Activated CD4-positive, alpha-beta T cell treated with anti-CD3 and anti-CD28 coated beads for 36 hours (primary cell): Measurements from ENCODE around the gene YIPF7. TPM values are rescaled to one million over a fixed set of nuclear protein-coding genes. Genes with fewer than 3 reads are reported as not detected.

Experiments
- ATAC-seq: fragments of 200-7000 bp; cut with Tn5 transposase; one replicate; pipeline ENCODE4 v1.10.0; 2021; ENCODE audit warnings: mild to moderate bottlenecking, moderate library complexity
- CTCF ChIA-PET: fragments of 350-600 bp; sonication (Branson Sonifier 250); formaldehyde crosslinking; loops from one replicate; lab custom pipeline; 2021; ENCODE audit warnings: antibody characterized with exemption; lab: Charles Lee
- POLR2A ChIA-PET: fragments of 350-600 bp; sonication (Branson Sonifier 250); formaldehyde crosslinking; loops from one replicate; lab custom pipeline; 2021; ENCODE audit warnings: antibody characterized with exemption, inconsistent platforms; lab: Charles Lee
- DNase-seq: peaks from one replicate; pipeline ENCODE4 v3.0.0-alpha.2; 2020
- H3K27ac Mint-ChIP-seq: one replicate; pipeline ENCODE4 v1.8.0; 2021; ENCODE audit warnings: mixed read lengths
- H3K27me3 Mint-ChIP-seq: one replicate; pipeline ENCODE4 v1.8.0; 2021; ENCODE audit warnings: mixed read lengths
- H3K36me3 Mint-ChIP-seq: one replicate; pipeline ENCODE4 v1.8.0; 2021; ENCODE audit warnings: low read depth, mixed read lengths
- H3K4me1 Mint-ChIP-seq: one replicate; pipeline ENCODE4 v1.8.0; 2021; ENCODE audit warnings: mixed read lengths
- H3K4me3 Mint-ChIP-seq: one replicate; pipeline ENCODE4 v1.8.0; 2021; ENCODE audit warnings: mild to moderate bottlenecking, moderate library complexity, mixed read lengths
- H3K9me3 Mint-ChIP-seq: one replicate; pipeline ENCODE4 v1.8.0; 2021; ENCODE audit warnings: low read depth, mixed read lengths
- intact Hi-C, 2 experiments: fragments of 100-400 bp; cut with DNase I in 1 of 2; cut with micrococcal nuclease in 1 of 2; formaldehyde crosslinking; loops; one replicate each; pipeline versions ENCODE4 v1.14.2 to v1.15.1; 2022 to 2024; cut with DNase I, micrococcal nuclease
- total RNA-seq, 2 experiments: library from RNA; stranded (reverse); gene quantifications; one replicate each; pipeline ENCODE4 v1.2.3, GENCODE V29; 2021

The YIPF7 gene
- total RNA-seq, 2 experiments from 2014 or later, result not detected

DNA sequence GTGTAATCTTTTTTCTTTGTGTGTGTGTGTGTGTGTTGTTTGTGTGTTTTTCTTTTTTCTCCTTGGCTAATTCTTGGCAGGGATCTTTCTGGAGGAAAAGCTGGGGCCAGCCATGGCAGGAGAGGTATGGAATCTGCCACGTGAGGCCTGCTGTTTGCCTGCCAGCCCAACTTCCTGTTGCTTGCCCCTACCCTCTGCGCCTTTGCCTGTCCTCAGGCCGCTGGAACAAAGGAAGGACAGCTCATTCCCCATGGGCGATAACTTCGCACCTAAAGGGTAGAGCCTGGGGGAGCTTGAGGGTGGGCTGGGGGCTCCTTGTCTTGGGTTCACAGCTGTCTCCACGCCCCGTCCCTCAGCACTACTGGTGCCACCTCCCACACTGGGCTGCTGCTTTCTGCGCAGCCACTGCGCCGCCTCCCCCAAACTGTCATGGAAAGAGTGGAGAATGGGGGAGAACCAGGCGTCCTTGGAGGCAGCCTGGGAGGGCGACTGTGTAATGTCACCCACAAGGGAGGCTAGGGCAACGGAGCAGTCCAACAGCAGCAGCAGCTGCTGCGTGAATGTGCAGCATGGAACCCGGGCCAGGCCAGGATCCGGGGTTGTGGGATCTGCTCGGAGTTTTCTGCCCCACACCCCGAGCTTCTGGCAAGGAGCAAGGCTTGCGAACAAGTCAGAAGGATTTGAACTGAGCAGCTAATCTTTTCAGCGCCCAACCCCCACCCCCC, 12.3 kb upstream of the YIPF7 start:
- POLR2A ChIA-PET, result no interaction called here
- no peaks in the 10 kb centered on the region for H3K36me3 Mint-ChIP-seq
- H3K4me3 Mint-ChIP-seq, result no peak overlapping the region

GRCh38 chr4:44662623-44663005, 11.2 kb upstream of the YIPF7 start:
- CTCF ChIA-PET, result no interaction called here
- H3K4me1 Mint-ChIP-seq, result no peaks in the 10 kb centered on the region
- intact Hi-C loops, result no loop called here
- ATAC-seq (no peak), DNase-seq (no peak)
- no peaks in the 10 kb centered on the region for H3K36me3 Mint-ChIP-seq
- peaks cover 9% of the 10 kb centered on the region for H3K27me3 Mint-ChIP-seq
- H3K4me3 Mint-ChIP-seq, result no peak overlapping the region
- POLR2A ChIA-PET, result no interaction called here
- no peaks in the 10 kb centered on the region for H3K9me3 Mint-ChIP-seq
- H3K27ac Mint-ChIP-seq, result no peak overlapping the region

More for the DNA sequence above, 12.3 kb upstream of the YIPF7 start:
- no peaks in the 10 kb centered on the region for H3K9me3 Mint-ChIP-seq
- peaks cover under 1% of the 10 kb centered on the region for H3K4me1 Mint-ChIP-seq
- no peak for DNase-seq
- peaks cover 5% of the 10 kb centered on the region for H3K27me3 Mint-ChIP-seq
- intact Hi-C loops, result no loop called here
- H3K27ac Mint-ChIP-seq, result no peak overlapping the region
- CTCF ChIA-PET, result no interaction called here
- ATAC-seq, result no peak

- ATAC-seq (no peak), DNase-seq (no peak)
- Mint-ChIP-seq H3K27me3 (peaks cover 12% of the 10 kb centered on the region), H3K9me3 (no peaks in the 10 kb centered on the region), H3K4me1 (no peaks in the 10 kb centered on the region), H3K36me3 (no peaks in the 10 kb centered on the region), H3K4me3 (no peak overlapping the region), H3K27ac (no peak overlapping the region)
- CTCF ChIA-PET, result no interaction called here
- POLR2A ChIA-PET, result no interaction called here
- intact Hi-C loops, result no loop called here
Observed at GRCh38 chr4:44661940-44662622, 10.7 kb upstream of the YIPF7 start.

- ATAC-seq, result no peak
- Mint-ChIP-seq H3K27me3 (peaks cover 12% of the 10 kb centered on the region), H3K4me3 (no peak overlapping the region), H3K36me3 (no peaks in the 10 kb centered on the region), H3K27ac (no peak overlapping the region), H3K9me3 (no peaks in the 10 kb centered on the region), H3K4me1 (no peaks in the 10 kb centered on the region)
- POLR2A ChIA-PET, result no interaction called here
- intact Hi-C loops, result no loop called here
- no peak for DNase-seq
- CTCF ChIA-PET, result no interaction called here
Observed at GRCh38 chr4:44660396-44660795, 9.0 kb upstream of the YIPF7 start.

GRCh38 chr4:44652002-44652401, 577 bp upstream of the YIPF7 start:
- no peak overlapping the region for H3K4me3 Mint-ChIP-seq
- intact Hi-C loops, result no loop called here
- no peaks in the 10 kb centered on the region for H3K9me3 Mint-ChIP-seq
- no peaks in the 10 kb centered on the region for H3K36me3 Mint-ChIP-seq
- H3K27ac Mint-ChIP-seq, result no peak overlapping the region
- peaks cover 15% of the 10 kb centered on the region for H3K27me3 Mint-ChIP-seq
- DNase-seq (no peak), ATAC-seq (no peak)
- no peaks in the 10 kb centered on the region for H3K4me1 Mint-ChIP-seq
- ChIA-PET POLR2A (no interaction called here), CTCF (no interaction called here)

- DNase-seq (no peak), ATAC-seq (no peak)
- Mint-ChIP-seq H3K4me3 (no peak overlapping the region), H3K36me3 (no peaks in the 10 kb centered on the region), H3K9me3 (peaks cover 7% of the 10 kb centered on the region), H3K27me3 (peaks cover 4% of the 10 kb centered on the region), H3K27ac (no peak overlapping the region), H3K4me1 (no peaks in the 10 kb centered on the region)
- intact Hi-C loops, result no loop called here
- ChIA-PET CTCF (no interaction called here), POLR2A (no interaction called here)
Observed at GRCh38 chr4:44646151-44646550, 5.3 kb downstream of the YIPF7 start.

DNA sequence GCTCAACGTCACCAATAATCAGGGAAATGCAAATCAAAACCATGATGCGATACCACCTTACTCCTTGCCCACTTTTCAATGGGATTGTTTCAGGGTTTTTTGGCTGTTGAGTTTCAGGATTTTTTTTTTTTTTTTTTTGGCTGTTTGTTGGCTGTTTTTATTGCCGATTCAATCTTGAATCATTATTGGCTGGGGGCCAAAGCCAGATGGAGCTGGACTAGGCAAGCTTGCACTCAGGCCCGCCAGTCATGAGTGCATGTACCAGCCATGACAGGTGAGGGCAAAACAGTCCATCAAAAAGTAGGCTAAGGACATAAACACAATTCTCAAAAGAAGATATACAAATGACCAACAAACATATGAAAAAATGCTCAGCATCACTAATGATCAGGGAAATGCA, 13.3 kb downstream of the YIPF7 start:
- ChIA-PET CTCF (no interaction called here), POLR2A (no interaction called here)
- ATAC-seq (no peak), DNase-seq (no peak)
- intact Hi-C loops, result loop anchor here in 1 of 2 experiments (10.0 kb wide), 1 partner anchor 863 kb away; no protein-coding TSS in a partner anchor
- peaks cover 5% of the 10 kb centered on the region for H3K9me3 Mint-ChIP-seq
- H3K27me3 Mint-ChIP-seq, result peaks cover 3% of the 10 kb centered on the region
- H3K4me3 Mint-ChIP-seq, result no peak overlapping the region
- no peaks in the 10 kb centered on the region for H3K36me3 Mint-ChIP-seq
- H3K27ac Mint-ChIP-seq, result no peak overlapping the region
- no peaks in the 10 kb centered on the region for H3K4me1 Mint-ChIP-seq

- ATAC-seq, result no peak
- no peak for DNase-seq
- ChIA-PET CTCF (no interaction called here), POLR2A (no interaction called here)
- no peaks in the 10 kb centered on the region for H3K9me3 Mint-ChIP-seq
- H3K36me3 Mint-ChIP-seq, result no peaks in the 10 kb centered on the region
- peaks cover 2% of the 10 kb centered on the region for H3K4me1 Mint-ChIP-seq
- intact Hi-C loops, result loop anchor here in 1 of 2 experiments (10.0 kb wide), 1 partner anchor 858 kb away; no protein-coding TSS in a partner anchor
- no peak overlapping the region for H3K4me3 Mint-ChIP-seq
- peaks cover 2% of the 10 kb centered on the region for H3K27me3 Mint-ChIP-seq
- no peak overlapping the region for H3K27ac Mint-ChIP-seq
Observed at GRCh38 chr4:44632733-44633132, 18.7 kb downstream of the YIPF7 start.

GRCh38 chr4:44632089-44632488, 19.3 kb downstream of the YIPF7 start:
- no peak for ATAC-seq
- intact Hi-C loops, result loop anchor here in 1 of 2 experiments (10.0 kb wide), 1 partner anchor 857 kb away; no protein-coding TSS in a partner anchor
- no peak for DNase-seq
- no peaks in the 10 kb centered on the region for H3K9me3 Mint-ChIP-seq
- CTCF ChIA-PET, result no interaction called here
- H3K4me3 Mint-ChIP-seq, result no peak overlapping the region
- no peaks in the 10 kb centered on the region for H3K36me3 Mint-ChIP-seq
- no peak overlapping the region for H3K27ac Mint-ChIP-seq
- POLR2A ChIA-PET, result no interaction called here
- H3K27me3 Mint-ChIP-seq, result no peaks in the 10 kb centered on the region
- H3K4me1 Mint-ChIP-seq, result peaks cover 2% of the 10 kb centered on the region

DNA sequence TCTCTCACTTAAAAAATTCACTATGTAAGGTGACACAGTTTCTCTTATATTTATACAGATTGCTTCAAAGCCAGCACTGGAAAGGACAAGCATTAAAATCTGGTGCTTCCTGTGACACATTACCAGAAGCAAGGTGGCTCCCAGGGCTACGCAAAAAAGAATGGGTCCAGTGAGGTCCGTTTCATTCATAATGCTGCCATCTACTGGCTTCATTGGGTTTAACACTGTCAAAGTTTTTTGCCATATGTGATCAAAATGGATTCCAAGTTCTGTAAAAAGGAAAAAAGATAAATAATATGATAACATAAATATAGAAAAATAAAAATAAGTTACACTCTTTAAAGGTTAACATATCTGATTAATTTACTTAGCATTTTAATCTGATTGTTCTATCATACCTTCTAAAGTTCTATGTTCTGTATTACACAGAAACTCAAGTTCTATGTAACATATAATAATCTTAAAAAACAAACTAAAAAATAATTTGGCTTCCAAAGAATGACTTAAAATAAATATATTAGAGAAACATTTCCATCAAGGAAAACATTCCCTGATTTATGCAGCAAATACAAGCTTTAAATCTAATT, 22.1 kb downstream of the YIPF7 start:
- no peaks in the 10 kb centered on the region for H3K9me3 Mint-ChIP-seq
- no peaks in the 10 kb centered on the region for H3K27me3 Mint-ChIP-seq
- no peaks in the 10 kb centered on the region for H3K36me3 Mint-ChIP-seq
- ChIA-PET POLR2A (no interaction called here), CTCF (interaction anchor here (0.6 to 1.3 kb wide), 7 partner anchors 9 to 1607 kb away, joined by 3 to 5 read pairs (median 3); no protein-coding TSS in a partner anchor)
- no peak overlapping the region for H3K27ac Mint-ChIP-seq
- DNase-seq, result peak; percentile 59
- intact Hi-C loops, result loop anchor here (1.0 to 10.0 kb wide), 5 partner anchors 181 to 1497 kb away; partner anchors contain the start of gene KCTD8 (in 2 of the 2)
- H3K4me3 Mint-ChIP-seq, result no peak overlapping the region
- peaks cover 2% of the 10 kb centered on the region for H3K4me1 Mint-ChIP-seq
- peak; percentile 82 for ATAC-seq

DNA sequence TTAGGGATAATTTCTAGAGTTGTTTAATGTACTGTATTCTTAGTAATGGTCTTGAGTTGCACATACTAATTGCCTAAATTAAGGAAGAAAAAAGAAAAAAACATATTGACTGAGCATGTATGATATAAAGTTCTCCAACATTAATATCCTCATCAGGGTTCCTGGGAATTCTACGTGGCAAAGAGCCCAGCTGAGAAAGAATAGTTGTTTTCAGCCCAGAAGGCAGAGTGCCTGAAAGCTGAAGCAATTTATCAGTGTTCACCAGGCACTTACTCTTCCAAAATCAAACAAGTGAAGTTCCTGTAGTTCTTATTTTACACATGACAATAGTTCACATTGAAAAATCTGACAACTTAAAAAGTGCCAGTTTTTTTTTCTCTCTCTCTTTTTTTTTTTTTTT, 27.7 kb downstream of the YIPF7 start:
- intact Hi-C loops, result loop anchor here in 1 of 2 experiments (10.0 kb wide), 1 partner anchor 1489 kb away; no protein-coding TSS in a partner anchor
- H3K36me3 Mint-ChIP-seq, result no peaks in the 10 kb centered on the region
- DNase-seq (no peak), ATAC-seq (no peak)
- H3K4me3 Mint-ChIP-seq, result no peak overlapping the region
- ChIA-PET CTCF (no interaction called here), POLR2A (no interaction called here)
- H3K27ac Mint-ChIP-seq, result no peak overlapping the region
- no peaks in the 10 kb centered on the region for H3K4me1 Mint-ChIP-seq
- no peaks in the 10 kb centered on the region for H3K27me3 Mint-ChIP-seq
- no peaks in the 10 kb centered on the region for H3K9me3 Mint-ChIP-seq
